OCI-LY1 (cell line): ENCODE measurements around the gene CDH23.

Experiments used
- CTCF ChIP-seq: fragments of 200-600 bp; sonication (generic), shearing (Covaris generic); IDR thresholded peaks from 2 replicates; pipeline ENCODE4 v1.5.1; 2017; ENCODE audit warnings: mild to moderate bottlenecking, antibody characterized with exemption, low read length, moderate library complexity, mixed read lengths
- EZH2 ChIP-seq: fragments of 200-600 bp; sonication (generic), shearing (Covaris generic); IDR thresholded peaks from 2 replicates; pipeline ENCODE4 v1.8.0; 2017; ENCODE audit warnings: borderline replicate concordance, mixed run types, mild to moderate bottlenecking, antibody characterized with exemption, low read length, moderate library complexity, mixed read lengths

- no peak for TF ChIP-seq CTCF
- TF ChIP-seq EZH2: no peak
These were observed 382.9 kb downstream of the CDH23 start for GRCh38 chr10:71779641-71780040.
